Globus pallidus (tissue), 1 donor: ENCODE results near the gene FANCD2.
"Not testable (repeated sequence)": the region's sequence is repeated elsewhere in the genome, so short reads cannot be mapped to it uniquely, and the experiment has no call there.

Experiments used
- DNase-seq: peaks from one replicate; pipeline ENCODE4 v3.0.0-alpha.2; 2015; ENCODE audit warnings: low spot score

Gene FANCD2

DNA sequence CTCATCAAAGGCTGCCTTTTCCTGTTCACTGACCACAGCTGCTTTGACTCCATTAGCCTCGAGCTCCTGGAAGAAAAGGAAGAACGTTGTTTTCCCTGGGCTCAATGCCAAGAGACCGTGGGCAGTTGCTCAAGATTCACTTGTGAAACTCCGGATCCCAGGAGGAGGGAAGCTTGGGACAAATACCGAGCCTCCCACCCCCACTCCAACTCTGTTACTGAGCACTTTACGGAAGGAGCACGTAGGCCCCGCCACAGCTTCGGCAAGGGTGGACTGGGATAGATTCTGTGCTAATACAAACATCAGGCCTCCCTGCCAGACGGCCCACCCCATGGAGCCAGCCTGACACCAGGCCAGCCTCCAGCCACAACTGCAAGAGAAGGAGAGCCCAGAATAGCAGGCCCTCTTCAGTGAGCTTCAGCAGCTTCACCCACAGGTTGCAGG lies 10.8 kb upstream of the FANCD2 start:
- peak; percentile 79 for DNase-seq

DNA sequence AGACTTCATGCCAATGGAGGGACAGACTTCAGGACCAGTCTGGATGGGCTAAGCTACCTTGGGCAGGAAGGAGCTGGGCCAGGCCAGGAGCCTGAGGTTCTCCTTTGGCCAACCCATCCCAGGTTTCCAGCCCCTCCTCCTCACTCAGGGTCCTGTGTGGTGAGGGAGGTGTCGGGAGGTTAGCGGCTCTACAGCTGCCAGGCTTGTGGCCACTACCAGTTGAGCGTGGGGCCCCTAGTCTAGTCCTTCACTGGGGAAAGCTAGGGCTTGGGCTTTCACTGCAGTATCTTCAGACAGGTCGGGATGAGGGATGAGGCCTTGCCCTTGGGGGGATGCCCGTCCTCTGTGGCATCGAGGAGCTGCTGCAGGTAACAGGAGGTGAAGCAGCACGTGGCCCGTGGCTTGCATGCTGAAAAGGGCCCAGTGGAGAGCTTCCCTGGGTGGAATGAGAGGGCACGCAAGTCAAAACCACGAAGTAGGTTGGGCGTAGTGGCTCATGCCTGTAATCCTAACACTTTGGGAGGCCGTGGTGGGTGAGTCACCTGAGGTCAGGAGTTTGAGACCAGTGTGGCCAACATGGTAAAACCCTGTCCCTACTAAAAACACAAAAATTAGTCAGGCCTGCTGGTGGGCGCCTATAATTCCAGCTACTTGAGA lies 8.5 kb upstream of the FANCD2 start:
- DNase-seq, result no peak

DNA sequence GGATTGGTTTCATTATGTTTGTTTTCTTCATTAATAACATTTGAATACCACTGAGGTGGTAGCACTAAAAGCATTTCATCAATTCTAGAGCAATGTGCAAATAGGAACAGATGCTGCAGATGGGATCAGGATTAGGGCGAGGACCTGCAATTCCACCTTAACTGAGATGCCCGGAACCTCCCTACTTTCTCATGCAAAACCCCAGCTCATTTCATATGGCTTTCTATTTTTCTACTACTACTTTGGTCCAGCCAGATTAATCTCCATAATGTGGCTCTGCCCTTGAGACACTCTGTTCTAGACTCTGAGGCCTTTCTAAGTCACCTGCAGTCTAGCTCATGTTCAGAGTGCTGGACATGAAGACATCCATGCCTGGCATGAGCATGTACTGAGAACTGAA lies 7.4 kb upstream of the FANCD2 start:
- DNase-seq, result not testable (repeated sequence)

DNA sequence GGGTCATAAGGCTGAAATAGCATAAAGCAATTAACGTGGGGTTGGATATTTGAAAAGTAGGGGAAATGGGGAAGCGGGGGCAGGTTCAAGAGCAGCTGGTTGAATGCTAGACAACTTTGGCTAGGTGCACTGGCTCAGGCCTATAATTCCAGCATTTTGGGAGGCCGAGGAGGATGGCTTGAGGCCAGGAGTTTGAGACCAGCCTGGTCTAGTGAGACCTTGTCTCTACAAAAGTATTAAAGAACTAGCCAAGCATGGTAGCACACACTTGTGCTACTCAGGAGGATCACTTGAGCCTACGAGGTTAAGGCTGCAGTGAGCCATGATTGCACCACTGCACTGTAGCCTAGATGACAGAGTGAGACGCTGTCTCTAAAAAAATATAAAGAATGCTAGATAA lies 6.9 kb upstream of the FANCD2 start:
- no peak for DNase-seq

DNA sequence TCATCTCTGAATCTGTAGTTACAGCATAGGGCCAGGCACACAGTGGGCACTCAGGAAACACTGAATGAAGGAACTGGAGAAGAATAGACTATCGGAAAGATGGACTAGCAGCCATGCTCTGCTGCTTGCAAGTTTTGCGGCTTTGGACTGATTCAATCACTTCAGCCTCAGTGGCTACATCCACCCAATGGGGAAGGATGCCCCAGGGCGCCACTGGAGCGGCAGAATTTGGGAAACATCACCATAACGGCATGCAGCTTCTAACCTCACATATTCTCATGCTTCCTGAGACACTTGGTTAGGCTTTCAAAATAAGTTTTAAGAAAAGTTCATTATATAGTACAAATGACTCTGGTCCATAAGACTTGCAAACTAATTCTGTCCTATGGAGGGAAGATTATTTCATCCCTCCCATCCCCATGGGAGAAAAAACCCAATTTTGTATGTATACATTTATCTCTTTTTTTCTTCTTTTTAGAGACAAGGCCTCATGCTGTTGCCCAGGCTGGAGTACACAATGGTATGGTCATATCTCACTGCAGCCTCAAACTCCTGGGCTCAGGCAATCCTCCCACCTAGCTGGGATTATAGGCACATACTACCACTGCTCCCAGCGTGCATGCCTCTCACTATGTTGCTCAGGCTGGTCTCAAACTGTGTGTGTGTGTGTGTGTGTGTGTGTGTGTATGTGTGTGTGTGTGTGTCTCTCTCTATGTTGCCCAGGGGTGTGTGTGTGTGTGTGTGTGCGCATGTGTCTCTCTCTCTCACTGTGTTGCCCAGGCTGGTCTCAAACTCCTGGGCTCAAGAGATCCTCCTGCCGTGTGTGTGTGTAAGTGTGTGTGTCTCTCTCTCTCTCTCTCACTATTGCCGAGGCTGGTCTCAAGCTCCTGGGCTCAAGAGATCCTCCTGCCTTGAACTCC lies 4.1 kb upstream of the FANCD2 start:
- DNase-seq, result no peak

DNA sequence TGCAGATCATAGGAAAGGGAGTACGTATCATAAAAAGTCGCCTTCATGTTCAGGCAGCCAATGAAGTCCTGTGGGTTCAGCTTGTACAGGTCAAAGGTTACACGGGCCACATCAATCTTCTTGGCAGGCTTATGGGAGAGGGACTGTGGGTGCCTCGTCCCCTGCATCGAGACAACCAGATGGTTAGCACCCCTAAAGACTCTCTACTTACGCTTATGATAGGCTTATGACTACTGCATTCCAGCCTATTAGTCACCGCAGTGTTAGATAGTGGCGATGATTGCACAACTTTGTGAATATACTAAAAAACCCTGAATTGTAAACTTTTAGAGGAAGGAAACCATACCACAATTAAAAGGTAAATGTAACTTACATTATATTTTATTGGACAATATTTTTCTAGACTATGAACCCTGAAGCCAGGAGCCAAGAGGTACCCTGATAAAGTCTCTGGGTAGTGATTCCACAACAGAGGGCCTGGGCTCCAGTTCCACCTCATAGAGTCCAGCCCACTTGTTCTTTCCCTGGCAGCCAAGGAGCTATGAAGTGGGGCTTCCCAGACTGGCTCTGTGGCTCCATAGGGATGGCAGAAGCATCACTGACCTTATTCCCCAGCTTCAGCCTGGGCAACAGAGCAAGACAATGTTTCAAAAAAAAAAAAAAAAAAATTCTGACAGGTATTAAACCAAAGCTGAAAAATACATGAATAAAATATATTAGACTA lies 2.5 kb upstream of the FANCD2 start:
- no peak for DNase-seq

DNA sequence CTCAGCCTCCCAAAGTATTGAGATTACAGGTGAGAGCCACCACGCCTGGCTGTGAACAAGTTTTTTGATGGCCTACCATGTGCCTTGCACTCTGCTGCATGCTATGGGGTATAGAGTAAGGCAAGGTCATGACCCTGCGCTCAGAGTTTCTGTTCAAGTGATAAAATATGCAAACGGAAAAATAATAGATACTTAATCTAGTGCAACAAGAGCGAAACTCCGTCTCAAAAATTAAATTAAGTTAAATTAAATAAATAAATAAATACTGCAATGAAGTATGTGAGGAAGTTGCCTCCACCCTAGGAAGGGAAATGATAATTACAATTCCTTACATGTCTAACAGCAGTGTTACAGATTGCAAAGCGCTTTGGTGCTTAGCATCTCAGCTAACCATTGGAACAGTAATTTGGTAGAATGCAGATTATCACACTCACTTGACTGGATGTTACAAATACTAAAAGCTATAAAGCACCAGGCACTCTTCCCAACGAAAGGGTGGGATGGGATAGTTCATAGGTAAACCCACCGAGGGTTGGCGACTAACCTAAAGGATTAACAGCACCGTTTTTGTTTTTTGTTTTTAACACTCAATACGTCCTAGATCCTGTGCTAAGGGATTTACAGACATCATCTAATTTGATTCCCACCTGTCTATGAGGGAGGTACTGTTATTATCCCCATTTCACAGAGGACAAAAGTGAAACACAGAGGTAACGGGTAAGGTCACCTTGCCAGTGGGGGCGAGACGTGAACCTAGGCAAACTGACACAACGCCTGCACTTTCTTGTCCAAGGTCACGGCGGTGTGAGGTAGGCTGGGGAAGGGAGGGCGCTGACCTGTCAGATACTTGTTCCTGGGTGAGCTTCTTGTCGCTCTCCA lies 793 bp upstream of the FANCD2 start:
- DNase-seq, result no peak

DNA sequence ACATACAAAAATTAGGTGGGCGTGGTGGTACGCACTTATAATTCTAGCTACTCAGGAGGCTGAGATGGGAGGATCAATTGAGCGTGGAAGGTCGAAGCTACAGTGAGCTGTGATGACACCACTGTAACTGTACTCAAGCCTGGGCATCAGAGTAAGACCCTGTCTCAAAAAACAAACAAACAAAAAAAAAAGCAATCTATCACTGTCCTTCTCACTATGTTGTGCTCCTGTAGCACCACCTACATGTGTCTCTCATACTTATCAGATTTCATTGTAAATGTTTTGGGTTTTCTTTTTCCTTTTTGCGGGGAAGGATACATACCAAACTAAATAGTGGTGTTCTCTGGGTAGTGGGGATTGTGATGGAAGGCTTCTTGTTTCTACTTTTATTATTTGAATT lies 14.8 kb downstream of the FANCD2 start:
- no peak for DNase-seq

DNA sequence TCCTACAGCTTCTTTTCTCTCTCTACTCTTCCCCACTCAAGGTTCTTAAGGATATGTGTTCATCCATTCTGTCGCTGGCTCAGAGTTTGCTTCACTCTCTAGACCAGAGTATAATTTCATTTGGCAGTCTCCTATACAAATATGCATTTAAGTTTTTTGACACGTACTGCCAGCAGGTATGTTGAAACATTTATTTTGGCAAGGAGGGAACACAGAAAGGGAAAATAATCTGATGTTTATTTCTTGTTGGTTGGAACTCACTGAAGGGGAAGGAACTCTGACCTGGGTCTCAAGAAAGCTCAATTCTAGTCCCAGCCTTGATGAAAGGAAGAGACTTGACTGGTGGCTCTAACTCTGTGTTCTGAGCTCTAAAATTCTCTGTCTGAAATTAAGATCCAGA lies 21.6 kb downstream of the FANCD2 start:
- no peak for DNase-seq

DNA sequence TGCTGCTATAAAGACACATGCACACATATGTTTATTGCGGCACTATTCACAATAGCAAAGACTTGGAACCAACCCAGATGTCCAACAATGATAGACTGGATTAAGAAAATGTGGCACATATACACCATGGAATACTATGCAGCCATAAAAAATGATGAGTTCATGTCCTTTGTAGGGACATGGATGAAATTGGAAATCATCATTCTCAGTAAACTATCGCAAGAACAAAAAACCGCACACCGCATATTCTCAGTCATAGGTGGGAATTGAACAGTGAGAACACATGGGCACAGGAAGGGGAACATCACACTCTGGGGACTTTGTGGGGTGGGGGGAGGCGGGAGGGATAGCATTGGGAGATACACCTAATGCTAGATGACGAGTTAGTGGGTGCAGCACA lies 26.8 kb downstream of the FANCD2 start:
- not testable (repeated sequence) for DNase-seq

DNA sequence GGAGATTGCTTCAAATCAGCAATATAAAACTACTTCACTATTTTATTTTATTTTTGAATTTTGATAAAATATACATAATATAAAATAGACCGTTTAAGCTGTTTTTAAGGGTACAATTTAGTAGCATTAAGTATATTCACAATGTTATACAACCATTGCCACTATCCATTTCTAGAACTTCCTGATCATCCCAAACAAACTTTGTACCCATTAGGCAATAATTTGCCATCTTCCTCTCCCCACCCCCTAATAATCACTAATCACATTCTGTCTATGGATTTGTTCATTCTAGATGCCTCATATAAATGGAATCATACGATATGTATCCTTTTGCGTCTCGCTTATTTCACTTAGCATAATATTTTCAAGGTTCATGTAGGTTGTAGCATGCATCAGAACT lies 28.9 kb downstream of the FANCD2 start:
- DNase-seq, result no peak

DNA sequence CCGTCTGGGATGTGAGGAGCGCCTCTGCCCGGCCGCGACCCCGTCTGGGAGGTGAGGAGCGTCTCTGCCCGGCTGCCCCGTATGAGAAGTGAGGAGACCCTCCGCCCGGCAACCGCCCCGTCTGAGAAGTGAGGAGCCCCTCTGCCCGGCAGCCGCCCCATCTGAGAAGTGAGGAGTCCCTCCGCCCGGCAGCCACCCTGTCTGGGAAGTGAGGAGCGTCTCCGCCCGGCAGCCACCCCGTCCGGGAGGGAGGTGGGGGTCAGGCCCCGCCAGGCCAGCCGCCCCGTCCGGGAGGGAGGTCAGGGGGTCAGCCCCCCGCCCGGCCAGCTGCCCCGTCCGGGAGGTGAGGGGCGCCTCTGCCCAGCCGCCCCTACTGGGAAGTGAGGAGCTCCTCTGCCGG lies 43.8 kb downstream of the FANCD2 start:
- DNase-seq, result not testable (repeated sequence)

DNA sequence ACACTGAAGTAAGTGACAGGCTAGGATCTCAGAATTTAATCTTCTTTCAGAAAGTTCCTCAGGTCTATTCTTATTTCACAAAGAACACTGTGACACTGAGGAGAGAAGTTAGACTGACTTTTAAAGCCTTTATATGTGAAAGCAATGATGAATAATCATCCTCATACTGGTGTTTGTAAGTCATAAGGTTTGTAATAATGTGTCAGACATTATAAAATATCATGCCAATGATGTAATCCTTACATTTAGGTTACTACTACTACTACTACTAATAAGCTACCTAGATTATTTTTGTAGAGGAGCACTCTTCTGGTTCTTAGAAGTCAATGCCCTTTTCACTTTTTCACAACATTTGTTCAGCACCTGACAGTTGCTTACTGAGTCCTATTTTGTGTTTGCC lies 48.4 kb downstream of the FANCD2 start:
- no peak for DNase-seq

DNA sequence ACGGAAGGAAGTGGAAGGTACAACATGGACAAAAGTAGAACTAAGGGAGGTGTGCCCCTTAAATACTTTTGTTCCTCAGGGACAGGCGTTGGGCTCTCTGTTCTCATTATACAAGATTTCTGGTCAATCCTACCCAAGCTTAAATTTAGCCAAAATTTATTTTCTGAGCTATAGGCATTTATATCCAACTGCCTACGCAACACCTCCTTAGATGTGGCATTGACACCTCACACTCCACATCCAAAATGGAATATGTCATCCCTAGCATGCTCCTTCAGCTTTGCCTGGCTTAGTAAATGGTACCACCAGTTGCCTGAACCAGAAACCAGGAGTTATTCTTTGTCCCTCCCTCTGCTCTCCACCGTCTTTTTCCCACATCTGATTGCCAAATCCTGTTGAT lies 55.6 kb downstream of the FANCD2 start:
- DNase-seq, result no peak

DNA sequence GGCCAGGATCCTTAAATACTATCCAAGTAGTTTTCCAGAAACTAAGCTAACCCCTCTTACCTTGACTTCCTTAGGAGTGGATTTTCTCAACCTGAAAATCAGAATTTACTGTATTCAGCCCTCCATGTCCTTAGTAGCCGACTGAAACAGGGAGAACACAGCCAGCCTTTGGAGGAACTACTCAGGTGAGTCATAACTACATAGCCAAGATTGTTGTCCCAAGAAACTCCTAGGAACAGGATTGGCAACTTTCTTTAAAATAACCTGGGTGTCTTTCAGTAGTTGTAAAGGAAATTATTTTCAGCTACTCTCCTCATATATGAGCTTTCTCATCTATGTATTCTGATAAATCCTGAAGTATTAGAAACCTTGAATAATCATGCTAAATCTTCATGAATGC lies 59.5 kb downstream of the FANCD2 start:
- DNase-seq, result no peak

DNA sequence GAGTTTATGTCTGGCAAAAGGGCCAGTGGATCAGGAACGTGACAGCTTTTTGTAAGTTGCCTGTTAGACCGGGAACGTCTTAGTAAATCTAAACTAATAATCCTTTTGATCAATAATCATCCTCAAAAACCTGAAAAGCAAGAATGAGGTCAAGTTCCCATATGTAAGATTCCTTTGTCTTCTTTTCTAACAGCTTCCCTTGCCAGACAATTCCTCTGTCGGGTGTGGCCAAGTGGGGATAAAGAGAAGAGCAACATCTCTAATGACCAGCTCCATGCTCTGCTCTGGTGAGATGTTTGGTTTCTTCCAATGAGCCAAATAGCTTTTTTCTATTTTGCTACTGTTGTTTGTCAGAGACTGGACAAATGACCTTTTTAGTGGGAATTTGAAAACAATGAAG lies 62.0 kb downstream of the FANCD2 start:
- DNase-seq, result no peak

DNA sequence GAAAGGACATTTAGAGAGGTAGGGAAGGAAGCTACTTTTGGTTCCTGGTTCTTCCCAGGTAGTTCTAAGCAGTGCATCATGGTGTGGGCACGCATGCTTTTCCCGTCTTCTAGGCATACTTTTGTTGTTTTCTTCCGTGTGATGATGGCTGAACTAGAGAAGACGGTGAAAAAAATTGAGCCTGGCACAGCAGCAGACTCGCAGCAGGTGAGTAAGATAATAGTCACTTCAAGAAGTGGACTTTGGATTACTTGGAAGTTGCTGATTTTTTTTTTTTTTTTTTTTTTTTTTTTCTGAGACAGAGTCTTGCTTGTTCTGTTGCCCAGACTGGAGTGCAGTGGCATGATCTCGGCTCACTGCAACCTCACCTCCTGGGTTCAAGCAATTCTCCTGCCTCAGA lies 63.9 kb downstream of the FANCD2 start:
- no peak for DNase-seq

DNA sequence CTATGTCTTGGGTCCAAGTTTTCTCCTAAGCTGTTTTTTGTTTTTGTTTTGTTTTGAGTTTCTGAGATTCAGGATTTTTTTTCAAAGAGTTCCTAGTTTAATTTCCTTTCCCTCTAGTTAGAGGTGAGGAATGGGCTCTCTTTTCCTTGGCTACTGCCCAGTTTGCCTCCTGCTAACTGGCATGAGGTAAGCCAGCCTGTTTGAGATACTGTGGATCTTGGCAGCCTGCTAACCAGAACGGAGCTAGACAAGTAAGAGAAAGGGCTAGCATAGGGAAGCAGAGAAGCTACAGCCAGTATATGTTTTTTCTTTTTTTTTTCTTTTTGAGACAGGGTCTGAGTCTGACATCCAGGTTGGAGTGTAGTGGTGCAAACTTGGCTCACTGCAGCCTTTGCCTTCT lies 64.5 kb downstream of the FANCD2 start:
- DNase-seq, result not testable (repeated sequence)

DNA sequence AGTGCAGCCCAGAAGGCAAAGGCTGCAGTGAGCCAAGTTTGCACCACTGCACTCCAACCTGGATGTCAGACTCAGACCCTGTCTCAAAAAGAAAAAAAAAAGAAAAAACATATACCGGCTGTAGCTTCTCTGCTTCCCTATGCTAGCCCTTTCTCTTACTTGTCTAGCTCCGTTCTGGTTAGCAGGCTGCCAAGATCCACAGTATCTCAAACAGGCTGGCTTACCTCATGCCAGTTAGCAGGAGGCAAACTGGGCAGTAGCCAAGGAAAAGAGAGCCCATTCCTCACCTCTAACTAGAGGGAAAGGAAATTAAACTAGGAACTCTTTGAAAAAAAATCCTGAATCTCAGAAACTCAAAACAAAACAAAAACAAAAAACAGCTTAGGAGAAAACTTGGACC lies 65.2 kb downstream of the FANCD2 start:
- DNase-seq, result not testable (repeated sequence)

DNA sequence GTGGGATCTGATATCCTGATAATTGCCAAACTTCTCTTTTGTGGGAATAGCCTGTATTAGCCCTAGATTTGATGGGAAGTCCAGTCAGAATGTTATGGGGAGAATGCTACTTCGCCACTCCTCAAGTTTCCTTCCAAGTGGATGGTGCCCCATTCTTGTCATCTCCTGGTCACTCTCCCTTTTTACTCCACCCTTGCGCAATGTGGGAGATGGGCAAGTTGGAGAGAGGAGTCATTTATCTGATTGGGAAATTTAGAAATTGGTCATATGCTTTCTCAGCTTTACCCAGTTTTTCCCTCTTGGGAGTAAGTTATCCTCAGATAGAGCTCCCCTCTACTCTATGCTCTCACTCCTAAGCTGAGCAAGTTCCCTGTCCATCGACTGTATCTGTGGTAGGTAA lies 67.4 kb downstream of the FANCD2 start:
- no peak for DNase-seq

DNA sequence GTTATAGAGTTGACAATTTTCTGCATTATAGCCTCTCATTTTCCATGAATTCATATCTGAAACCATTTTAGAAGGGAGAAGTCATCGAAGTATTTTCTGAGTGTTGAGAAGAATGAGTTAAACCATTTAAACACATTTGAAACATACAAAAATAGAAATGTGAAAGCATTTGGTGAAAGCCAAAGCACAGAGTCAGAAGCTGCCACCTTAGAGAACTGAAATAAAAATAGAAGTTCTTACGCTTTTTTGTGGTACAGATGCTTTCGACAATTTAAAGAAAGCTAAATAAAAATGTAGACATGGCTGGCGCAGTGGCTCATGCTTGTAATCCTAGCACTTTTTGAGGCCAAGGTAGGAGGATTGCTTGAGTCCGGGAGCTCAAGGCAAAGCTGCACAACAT lies 72.8 kb downstream of the FANCD2 start:
- no peak for DNase-seq

DNA sequence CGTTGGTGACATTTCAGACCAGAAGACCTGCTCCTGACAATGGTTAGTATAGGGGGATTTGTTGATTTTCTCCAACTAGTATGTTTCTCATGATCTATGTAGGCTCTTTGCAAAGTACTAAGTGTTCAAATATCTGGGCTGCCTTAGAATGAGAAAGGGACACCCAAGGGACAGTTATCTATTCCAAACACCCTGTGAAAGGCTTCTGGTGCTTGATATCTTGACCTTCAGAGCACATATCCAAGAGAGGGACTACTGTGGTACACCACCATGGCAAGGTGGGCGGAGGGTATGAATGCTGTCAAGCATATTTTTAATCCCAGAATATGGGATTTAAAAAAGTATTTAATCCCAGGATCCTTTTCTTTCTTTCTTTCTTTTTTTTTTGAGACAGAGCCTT lies 80.7 kb downstream of the FANCD2 start:
- DNase-seq, result no peak
